ENCODE data around the gene TRIM7. TPM values are rescaled to one million over a fixed set of nuclear protein-coding genes. Genes with fewer than 3 reads are reported as not detected.

TRIM7 gene
- total RNA-seq, 1 donor from 2014 or later, result 0.93 TPM

DNA sequence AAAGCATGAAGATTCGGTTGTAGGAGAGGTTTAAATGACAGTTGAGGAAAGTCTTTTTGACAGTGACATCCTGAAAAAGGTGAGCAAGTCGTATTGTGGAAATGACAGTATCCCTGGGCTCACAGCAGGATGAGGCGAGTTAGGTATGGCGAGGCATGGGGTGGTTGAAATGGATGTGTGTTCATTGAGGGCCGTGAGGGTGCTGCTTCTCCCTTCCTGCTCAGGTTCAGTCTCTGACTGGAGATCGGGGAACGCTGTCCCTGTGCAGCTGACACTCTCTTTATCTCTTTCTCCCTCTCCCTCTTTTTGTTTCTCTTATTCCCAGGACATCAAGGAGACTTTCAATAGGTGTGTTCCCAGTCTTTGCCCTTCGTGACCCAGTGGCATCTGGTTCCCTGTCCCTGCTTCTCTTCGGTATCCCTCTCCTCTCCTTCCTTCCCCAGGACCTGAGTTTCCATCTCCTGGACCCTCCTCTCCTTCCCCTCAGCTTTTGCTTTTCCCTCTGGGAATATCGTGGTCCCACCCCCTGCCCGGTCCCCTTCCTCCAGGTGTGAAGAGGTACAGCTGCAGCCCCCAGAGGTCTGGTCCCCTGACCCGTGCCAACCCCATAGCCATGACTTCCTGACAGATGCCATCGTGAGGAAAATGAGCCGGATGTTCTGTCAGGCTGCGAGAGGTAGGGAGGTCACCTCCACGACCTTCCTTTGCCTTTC lies 28.2 kb upstream of the TRIM7 start:
- no peak for TF ChIP-seq CTCF (IDR thresholded peaks at IDR 0.05; ENCODE audit: partially characterized antibody, unreplicated experiment)
- peaks cover 10% of the 10 kb centered on the region for H3K36me3 Mint-ChIP-seq (ENCODE audit: unreplicated experiment)
- H3K9me3 Mint-ChIP-seq (ENCODE audit: unreplicated experiment), result peaks cover 11% of the 10 kb centered on the region
- H3K27me3 Mint-ChIP-seq (ENCODE audit: unreplicated experiment), result peaks cover 6% of the 10 kb centered on the region
- H3K27ac Mint-ChIP-seq (ENCODE audit: unreplicated experiment), result peak overlapping the region; percentile 52
- DNase-seq, result no peak
- no peaks in the 10 kb centered on the region for H3K4me1 Mint-ChIP-seq (ENCODE audit: low read depth, unreplicated experiment)
- H3K4me3 Mint-ChIP-seq (ENCODE audit: unreplicated experiment), result no peak overlapping the region

- no peak for TF ChIP-seq CTCF (IDR thresholded peaks at IDR 0.05; ENCODE audit: partially characterized antibody, unreplicated experiment)
- Mint-ChIP-seq H3K27ac (ENCODE audit: unreplicated experiment) (peak overlapping the region; percentile 52), H3K36me3 (ENCODE audit: unreplicated experiment) (peaks cover 10% of the 10 kb centered on the region), H3K27me3 (ENCODE audit: unreplicated experiment) (peaks cover 6% of the 10 kb centered on the region), H3K4me3 (ENCODE audit: unreplicated experiment) (no peak overlapping the region), H3K9me3 (ENCODE audit: unreplicated experiment) (peaks cover 11% of the 10 kb centered on the region), H3K4me1 (ENCODE audit: low read depth, unreplicated experiment) (no peaks in the 10 kb centered on the region)
- no peak for DNase-seq
Measured at GRCh38 chr5:181232593-181232992, 27.6 kb upstream of the TRIM7 start.

- H3K27ac Mint-ChIP-seq (ENCODE audit: unreplicated experiment), result no peak overlapping the region
- H3K9me3 Mint-ChIP-seq (ENCODE audit: unreplicated experiment), result peaks cover 11% of the 10 kb centered on the region
- TF ChIP-seq CTCF (IDR thresholded peaks at IDR 0.05; ENCODE audit: partially characterized antibody, unreplicated experiment), result no peak
- H3K36me3 Mint-ChIP-seq (ENCODE audit: unreplicated experiment), result peaks cover 10% of the 10 kb centered on the region
- no peak for DNase-seq
- peaks cover 6% of the 10 kb centered on the region for H3K27me3 Mint-ChIP-seq (ENCODE audit: unreplicated experiment)
- H3K4me1 Mint-ChIP-seq (ENCODE audit: low read depth, unreplicated experiment), result no peaks in the 10 kb centered on the region
- no peak overlapping the region for H3K4me3 Mint-ChIP-seq (ENCODE audit: unreplicated experiment)
Measured at GRCh38 chr5:181231432-181231831, 26.4 kb upstream of the TRIM7 start.

GRCh38 chr5:181230551-181230950 lies 25.6 kb upstream of the TRIM7 start:
- no peak for TF ChIP-seq CTCF (IDR thresholded peaks at IDR 0.05; ENCODE audit: partially characterized antibody, unreplicated experiment)
- Mint-ChIP-seq H3K4me3 (ENCODE audit: unreplicated experiment) (no peak overlapping the region), H3K27ac (ENCODE audit: unreplicated experiment) (no peak overlapping the region), H3K27me3 (ENCODE audit: unreplicated experiment) (peaks cover 6% of the 10 kb centered on the region), H3K9me3 (ENCODE audit: unreplicated experiment) (peaks cover 11% of the 10 kb centered on the region), H3K4me1 (ENCODE audit: low read depth, unreplicated experiment) (no peaks in the 10 kb centered on the region), H3K36me3 (ENCODE audit: unreplicated experiment) (peaks cover 10% of the 10 kb centered on the region)
- DNase-seq, result no peak

GRCh38 chr5:181229996-181230395 lies 25.0 kb upstream of the TRIM7 start:
- no peak for TF ChIP-seq CTCF (IDR thresholded peaks at IDR 0.05; ENCODE audit: partially characterized antibody, unreplicated experiment)
- Mint-ChIP-seq H3K27ac (ENCODE audit: unreplicated experiment) (no peak overlapping the region), H3K9me3 (ENCODE audit: unreplicated experiment) (peaks cover 9% of the 10 kb centered on the region), H3K4me1 (ENCODE audit: low read depth, unreplicated experiment) (no peaks in the 10 kb centered on the region), H3K27me3 (ENCODE audit: unreplicated experiment) (peaks cover 6% of the 10 kb centered on the region), H3K4me3 (ENCODE audit: unreplicated experiment) (no peak overlapping the region), H3K36me3 (ENCODE audit: unreplicated experiment) (peaks cover 10% of the 10 kb centered on the region)
- no peak for DNase-seq
